Body of pancreas (tissue), 4 donors: ENCODE data around the gene LPP. TPM values are rescaled to one million over a fixed set of nuclear protein-coding genes. Genes with fewer than 3 reads are reported as not detected.

Experiments
- ATAC-seq: fragments of 150-250 bp; one replicate; pipeline ENCODE4 v1.9.1; 2016
- DNase-seq, 4 donors: peaks; one replicate each; pipeline ENCODE4 v3.0.0-alpha.2; 2019
- H3K27ac ChIP-seq, 4 donors: fragments of 200-600 bp; sonication (generic); 1 replicate in 3 of 4; 2 replicates in 1 of 4; pipeline versions ENCODE4 v1.5.1 to v1.6.1; 2016 to 2019; ENCODE audit warnings: mild to moderate bottlenecking in 1 of 4, mixed read lengths in 1 of 4, moderate library complexity in 1 of 4
- H3K27me3 ChIP-seq, 2 donors: fragments of 200-600 bp; sonication (generic); one replicate each; pipeline ENCODE4 v1.6.0; 2016; ENCODE audit warnings: mild to moderate bottlenecking in 1 of 2
- H3K36me3 ChIP-seq, 2 donors: fragments of 200-600 bp; sonication (generic); replicated peaks in 1 of 2; 2 replicates each; pipeline ENCODE4 v1.5.1; 2016; ENCODE audit warnings: low read depth in 2 of 2; ENCODE audit not compliant: insufficient read depth in 1 of 2
- H3K4me1 ChIP-seq: fragments of 200-600 bp; sonication (generic); one replicate; pipeline ENCODE4 v1.6.0; 2016
- H3K4me3 ChIP-seq, 2 donors: fragments of 200-600 bp; sonication (generic); 1 replicate in 1 of 2; 2 replicates in 1 of 2; pipeline ENCODE4 v1.5.1; 2016 to 2019
- H3K9me3 ChIP-seq, 3 donors: fragments of 200-600 bp; sonication (generic); 1 replicate in 2 of 3; 2 replicates in 1 of 3; pipeline ENCODE4 v1.5.1; 2016
- CTCF ChIP-seq, 7 experiments: fragments of 450-650 bp in 4 of 7; fragments of 200-600 bp in 3 of 7; sonication (generic) in 3 of 7; IDR thresholded peaks; one replicate each; pipeline ENCODE4 v1.5.1; 2016 to 2019; ENCODE audit warnings: antibody characterized with exemption in 7 of 7
- POLR2A ChIP-seq, 3 donors: fragments of 450-650 bp; IDR thresholded peaks; one replicate each; pipeline ENCODE4 v1.6.1; 2016; ENCODE audit warnings: antibody characterized with exemption in 3 of 3, mild to moderate bottlenecking in 2 of 3
- WGBS, 2 donors: methylation state at CpG; one replicate each; pipeline ENCODE4 v1.1.5; 2017; 5-methylcytosine and 5-hydroxymethylcytosine counted together
- intact Hi-C: fragments of 100-400 bp; cut with DNase I; formaldehyde crosslinking; loops from one replicate; pipeline ENCODE4 v1.15.1; 2023
- total RNA-seq, 2 donors: library from RNA; depleted of rRNA; stranded (reverse); fragments of >200 nt; gene quantifications; one replicate each; pipeline ENCODE4 v1.1.0, GENCODE V29; 2016

The LPP gene
- total RNA-seq, 2 donors from 2014 or later = 60.6 to 65.1 TPM

GRCh38 chr3:188365184-188365583 lies 211.2 kb downstream of the LPP start:
- no peaks in the 10 kb centered on the region for H3K27me3 ChIP-seq
- H3K36me3 ChIP-seq = no peaks in the 10 kb centered on the region
- H3K9me3 ChIP-seq = no peaks in the 10 kb centered on the region
- no peak for DNase-seq
- 95 to 98% methylated on average over 5 of the region's 5 CpGs for WGBS, 2 donors
- TF ChIP-seq POLR2A (IDR thresholded peaks at IDR 0.05) (no peak), CTCF (IDR thresholded peaks at IDR 0.05) (no peak)
- intact Hi-C loops = no loop called here
- no peak overlapping the region for H3K4me3 ChIP-seq
- peaks cover 42% of the 10 kb centered on the region for H3K4me1 ChIP-seq
- no peak for ATAC-seq
- peak overlapping the region in 2 of 4 donors; percentile 57 to 66 for H3K27ac ChIP-seq

GRCh38 chr3:188365988-188366698 lies 212.2 kb downstream of the LPP start:
- H3K27me3 ChIP-seq = no peaks in the 10 kb centered on the region
- ATAC-seq (peak; percentile 87), DNase-seq (peak in 3 of 4 donors; percentile 20 to 44 (median 25))
- no peaks in the 10 kb centered on the region for H3K36me3 ChIP-seq
- TF ChIP-seq POLR2A (IDR thresholded peaks at IDR 0.05) (no peak), CTCF (IDR thresholded peaks at IDR 0.05) (no peak)
- H3K27ac ChIP-seq = peak overlapping the region; percentile 47 to 76 (median 62)
- WGBS, 2 donors = 26 to 27% methylated on average over 11 to 12 of the region's 12 CpGs
- peaks cover 42% of the 10 kb centered on the region for H3K4me1 ChIP-seq
- H3K9me3 ChIP-seq = no peaks in the 10 kb centered on the region
- no peak overlapping the region for H3K4me3 ChIP-seq
- intact Hi-C loops = no loop called here

GRCh38 chr3:188367678-188368077 lies 213.7 kb downstream of the LPP start:
- H3K4me3 ChIP-seq = no peak overlapping the region
- 96% methylated on average over 1 of the region's 1 CpG for WGBS, 2 donors
- peaks cover 33% of the 10 kb centered on the region for H3K4me1 ChIP-seq
- no peak for ATAC-seq
- TF ChIP-seq POLR2A (IDR thresholded peaks at IDR 0.05) (no peak), CTCF (IDR thresholded peaks at IDR 0.05) (no peak)
- H3K27ac ChIP-seq = no peak overlapping the region
- intact Hi-C loops = no loop called here
- no peaks in the 10 kb centered on the region for H3K36me3 ChIP-seq
- H3K27me3 ChIP-seq = no peaks in the 10 kb centered on the region
- H3K9me3 ChIP-seq = no peaks in the 10 kb centered on the region
- no peak for DNase-seq

GRCh38 chr3:188369526-188369925 lies 215.6 kb downstream of the LPP start:
- ATAC-seq = no peak
- no peak overlapping the region for H3K27ac ChIP-seq

More at GRCh38 chr3:188369526-188369925, 215.6 kb downstream of the LPP start:
- Histone ChIP-seq H3K36me3 (no peaks in the 10 kb centered on the region), H3K27me3 (no peaks in the 10 kb centered on the region), H3K4me1 (peaks cover 28% of the 10 kb centered on the region), H3K4me3 (no peak overlapping the region), H3K9me3 (no peaks in the 10 kb centered on the region)
- TF ChIP-seq POLR2A (IDR thresholded peaks at IDR 0.05) = no peak
- TF ChIP-seq CTCF (IDR thresholded peaks at IDR 0.05) = no peak
- WGBS, 2 donors = 96 to 100% methylated on average over 3 of the region's 3 CpGs
- no peak for DNase-seq
- intact Hi-C loops = no loop called here
